ENCODE measurements around the gene ACTR10.

ACTR10 gene

GRCh38 chr14:58282925-58283593 lies 83.1 kb downstream of the ACTR10 start:
- no peak for DNase-seq

- DNase-seq = no peak
Measured at GRCh38 chr14:58283730-58284129, 83.8 kb downstream of the ACTR10 start.

- no peak for DNase-seq
Measured at GRCh38 chr14:58285132-58285531, 85.2 kb downstream of the ACTR10 start.
